K562 (cell line): ENCODE measurements around the gene AMBRA1. TPM values are rescaled to one million over a fixed set of nuclear protein-coding genes. Genes with fewer than 3 reads are reported as not detected.

Source experiments
- ATAC-seq: fragments of 200-7000 bp; cut with Tn5 transposase; 3 replicates; pipeline ENCODE4 v1.9.1; 2020; ENCODE audit warnings: moderate library complexity
- BruUV-seq: library from RNA; stranded (reverse); fragments of 400-500 nt; replicated peaks from 2 replicates; lab custom pipeline; 2021; lab: Mats Ljungman, UMichigan
- CTCF ChIA-PET: fragments of 300-600 bp; formaldehyde crosslinking; extraction: SDS; loops from one replicate; lab custom pipeline; 2021; ENCODE audit warnings: low intra/inter-chr PET ratio; lab: Yijun Ruan, JAX
- POLR2A ChIA-PET: fragments of 300-600, 350-650 bp; sonication (Branson Sonifier 250); formaldehyde crosslinking; extraction: SDS; loops from one replicate; lab custom pipeline; 2021; ENCODE audit warnings: antibody characterized with exemption, inconsistent platforms; lab: Yijun Ruan, JAX
- DNase-seq, 4 experiments: peaks; one replicate each; pipeline versions ENCODE4 v3.0.0 to v3.0.0-alpha.2; 2011 to 2018; ENCODE audit warnings: low spot score in 3 of 4, mixed read lengths in 3 of 4; ENCODE audit errors: extremely low read depth in 1 of 4
- FAIRE-seq: peaks from 2 replicates; lab custom pipeline; 2011; peaks lifted over from hg19 to GRCh38; lab: Jason Lieb, UNC
- H2AFZ ChIP-seq: 2 replicates; pipeline ENCODE4 v1.6.0; 2011; ENCODE audit warnings: low read depth, low read length, control low read depth, inconsistent platforms
- H3K27ac ChIP-seq: fragments of 200-600 bp; 3 replicates; pipeline ENCODE4 v1.8.0; 2011; ENCODE audit warnings: low read depth, mild to moderate bottlenecking, control low read depth, inconsistent platforms, low read length, moderate library complexity, mixed read lengths; ENCODE audit errors: extremely low read depth
- H3K27me3 ChIP-seq, 2 experiments: fragments of 300-600 bp in 1 of 2; 2 replicates in 1 of 2; 3 replicates in 1 of 2; pipeline versions ENCODE4 v1.6.0 to v1.8.0; 2011; ENCODE audit warnings: inconsistent platforms in 2 of 2, low read length in 2 of 2, mild to moderate bottlenecking in 1 of 2, mixed read lengths in 1 of 2, moderate library complexity in 1 of 2; ENCODE audit not compliant: control insufficient read depth in 2 of 2, insufficient read depth in 2 of 2
- H3K36me3 ChIP-seq: fragments of 300-600 bp; 3 replicates; pipeline ENCODE4 v1.8.0; 2011; ENCODE audit warnings: mild to moderate bottlenecking, low read length, inconsistent platforms; ENCODE audit not compliant: control insufficient read depth, insufficient read depth
- H3K4me1 ChIP-seq, 2 experiments: fragments of 200-600 bp in 1 of 2; replicated peaks in 1 of 2; 2 replicates in 1 of 2; 3 replicates in 1 of 2; pipeline versions ENCODE4 v1.5.1 to v1.8.0; 2011; ENCODE audit warnings: inconsistent platforms in 2 of 2, low read length in 2 of 2, mild to moderate bottlenecking in 1 of 2, mixed read lengths in 1 of 2, moderate library complexity in 1 of 2; ENCODE audit not compliant: control insufficient read depth in 2 of 2, insufficient read depth in 2 of 2
- H3K4me2 ChIP-seq: 2 replicates; pipeline ENCODE4 v1.6.1; 2011; ENCODE audit warnings: low read length, control low read depth, inconsistent platforms, mixed read lengths; ENCODE audit not compliant: insufficient read depth
- H3K4me3 ChIP-seq: fragments of 200-600 bp; sonication (generic), shearing (Covaris generic); 2 replicates; pipeline ENCODE4 v1.5.1; 2016; ENCODE audit warnings: control low read depth, inconsistent platforms
- H3K79me2 ChIP-seq: fragments of 200-600 bp; 3 replicates; pipeline ENCODE4 v1.8.0; 2011; ENCODE audit warnings: low read length, inconsistent platforms; ENCODE audit not compliant: control insufficient read depth, insufficient read depth
- H3K9ac ChIP-seq, 2 experiments: 2 replicates each; pipeline versions ENCODE4 v1.6.0 to v1.6.1; 2011; ENCODE audit warnings: low read depth in 2 of 2, low read length in 2 of 2, control low read depth in 1 of 2, inconsistent platforms in 1 of 2, mild to moderate bottlenecking in 1 of 2, mixed read lengths in 1 of 2; ENCODE audit not compliant: insufficient read depth in 1 of 2
- H3K9me1 ChIP-seq: one replicate; pipeline ENCODE4 v1.6.0; 2011; ENCODE audit warnings: inconsistent platforms, mild to moderate bottlenecking, low read length, moderate library complexity; ENCODE audit not compliant: control insufficient read depth, insufficient read depth
- H3K9me3 ChIP-seq: replicated peaks from 2 replicates; pipeline ENCODE4 v1.5.1; 2011; ENCODE audit warnings: low read depth, low read length, inconsistent platforms; ENCODE audit not compliant: control insufficient read depth, insufficient read depth
- H4K20me1 ChIP-seq: replicated peaks from 2 replicates; pipeline ENCODE4 v1.6.1; 2011; ENCODE audit warnings: low read length, inconsistent platforms, mixed read lengths; ENCODE audit not compliant: control insufficient read depth, insufficient read depth
- BDP1 ChIP-seq: IDR thresholded peaks from 3 replicates; pipeline ENCODE4 v1.6.1; 2011; ENCODE audit not compliant: insufficient read length, insufficient read depth
- CBX2 ChIP-seq: fragments of 200-600 bp; sonication (generic); IDR thresholded peaks from one replicate; pipeline ENCODE4 v1.6.1; 2012; ENCODE audit warnings: mild to moderate bottlenecking, low read length, inconsistent platforms; ENCODE audit not compliant: insufficient read depth, poor library complexity, severe bottlenecking
- CCAR2 ChIP-seq: fragments of 200-400 bp; formaldehyde crosslinking; IDR thresholded peaks from 2 replicates; pipeline ENCODE4 v1.6.1; 2017; ENCODE audit warnings: mild to moderate bottlenecking, low read depth, low read length
- GABPB1 ChIP-seq: sonication (generic); formaldehyde crosslinking; IDR thresholded peaks from 2 replicates; pipeline ENCODE4 v1.8.0; 2022; ENCODE audit warnings: mild to moderate bottlenecking, missing genetic modification reagents
- GATAD2A ChIP-seq: fragments of 450-650 bp; IDR thresholded peaks from 2 replicates; pipeline ENCODE4 v1.6.1; 2017
- HNRNPLL ChIP-seq: fragments of 200-400 bp; formaldehyde crosslinking; IDR thresholded peaks from 2 replicates; pipeline ENCODE4 v1.6.1; 2017; ENCODE audit warnings: low read length, low read depth, mild to moderate bottlenecking; ENCODE audit not compliant: poor library complexity, severe bottlenecking
- ILF3 ChIP-seq: fragments of 450-650 bp; IDR thresholded peaks from 2 replicates; pipeline ENCODE4 v1.6.1; 2018; ENCODE audit warnings: antibody characterized with exemption, mild to moderate bottlenecking, moderate library complexity, borderline replicate concordance
- NR2C1 ChIP-seq, 2 experiments: fragments of 450-650 bp; IDR thresholded peaks; 2 replicates each; pipeline ENCODE4 v1.6.1; 2017; ENCODE audit warnings: mild to moderate bottlenecking in 2 of 2, antibody characterized with exemption in 1 of 2, inconsistent platforms in 1 of 2, missing compliant biosample characterization in 1 of 2, missing genetic modification characterization in 1 of 2
- PTBP1 ChIP-seq: fragments of 200-400 bp; formaldehyde crosslinking; IDR thresholded peaks from 2 replicates; pipeline ENCODE4 v1.6.1; 2017; ENCODE audit warnings: low read depth, low read length
- SREBF1 ChIP-seq: fragments of 150-350 bp; IDR thresholded peaks from 2 replicates; pipeline ENCODE4 v1.6.1; 2014; ENCODE audit warnings: antibody characterized with exemption, low read depth, low read length, borderline replicate concordance
- ZNF316 ChIP-seq: fragments of 450-650 bp; IDR thresholded peaks from 2 replicates; pipeline ENCODE4 v1.6.1; 2016
- ZNF644 ChIP-seq: fragments of 200-800 bp; sonication (Bioruptor generic); IDR thresholded peaks from 2 replicates; pipeline ENCODE4 v1.6.1; 2016; ENCODE audit warnings: low read depth, missing genetic modification characterization, missing compliant biosample characterization
- WGBS: fragments of 100-300 bp; shearing (Covaris generic); methylation state at CpG from one replicate; pipeline ENCODE4 v1.1.6; 2016; ENCODE audit warnings: low coverage, mixed read lengths; ENCODE audit not compliant: insufficient coverage; ENCODE audit errors: missing lambda C conversion rate; 5-methylcytosine and 5-hydroxymethylcytosine counted together
- in situ Hi-C: fragments of 300-500 bp; cut with MboI; formaldehyde crosslinking; loops from 4 replicates; pipeline ENCODE4 v1.15.0; 2018; ENCODE audit warnings: inconsistent platforms, mixed read lengths
- intact Hi-C: fragments of 100-400 bp; cut with micrococcal nuclease; formaldehyde crosslinking; loops from 2 replicates; pipeline ENCODE4 v1.14.2; 2022
- polyA plus RNA-seq, 8 experiments: library from polyadenylated mRNA; depleted of rRNA in 4 of 8; stranded (reverse) in 5 of 8; unstranded in 3 of 8; fragments of >200 nt; fragmentation: Nextera tagmentation in 2 of 8; fragmentation: Illumina TruSeq in 1 of 8; extraction: Ambion mirVana in 2 of 8; extraction: Trizol in 1 of 8; gene quantifications; 2 replicates each; pipeline versions ENCODE4 v1.2.1 to v1.2.3, GENCODE V29; 2011 to 2014; ENCODE audit warnings: inconsistent platforms in 1 of 8, missing spikeins in 1 of 8
- total RNA-seq, 7 experiments: library from RNA; depleted of rRNA in 6 of 7; stranded (reverse); fragments of >200 nt in 6 of 7; fragmentation: Illumina TruSeq in 2 of 7; extraction: Trizol in 2 of 7; gene quantifications; 2 replicates each; pipeline versions ENCODE4 v1.2.1 to v1.2.3, GENCODE V29; 2011 to 2021; ENCODE audit warnings: low replicate concordance in 1 of 7
- TF ChIP-seq, protein P1 (sequence below): fragments of 450-650 bp; IDR thresholded peaks from 2 replicates; pipeline ENCODE4 v1.6.1; 2016; ENCODE audit warnings: low read depth, mild to moderate bottlenecking, moderate library complexity

Gene AMBRA1
- total and polyA plus RNA-seq, 9 of the 15 experiments (the other 6 are each of a cell fraction or from before 2014, with no cell fraction given), result 0.15 to 24.5 (median 13.0) TPM

DNA sequence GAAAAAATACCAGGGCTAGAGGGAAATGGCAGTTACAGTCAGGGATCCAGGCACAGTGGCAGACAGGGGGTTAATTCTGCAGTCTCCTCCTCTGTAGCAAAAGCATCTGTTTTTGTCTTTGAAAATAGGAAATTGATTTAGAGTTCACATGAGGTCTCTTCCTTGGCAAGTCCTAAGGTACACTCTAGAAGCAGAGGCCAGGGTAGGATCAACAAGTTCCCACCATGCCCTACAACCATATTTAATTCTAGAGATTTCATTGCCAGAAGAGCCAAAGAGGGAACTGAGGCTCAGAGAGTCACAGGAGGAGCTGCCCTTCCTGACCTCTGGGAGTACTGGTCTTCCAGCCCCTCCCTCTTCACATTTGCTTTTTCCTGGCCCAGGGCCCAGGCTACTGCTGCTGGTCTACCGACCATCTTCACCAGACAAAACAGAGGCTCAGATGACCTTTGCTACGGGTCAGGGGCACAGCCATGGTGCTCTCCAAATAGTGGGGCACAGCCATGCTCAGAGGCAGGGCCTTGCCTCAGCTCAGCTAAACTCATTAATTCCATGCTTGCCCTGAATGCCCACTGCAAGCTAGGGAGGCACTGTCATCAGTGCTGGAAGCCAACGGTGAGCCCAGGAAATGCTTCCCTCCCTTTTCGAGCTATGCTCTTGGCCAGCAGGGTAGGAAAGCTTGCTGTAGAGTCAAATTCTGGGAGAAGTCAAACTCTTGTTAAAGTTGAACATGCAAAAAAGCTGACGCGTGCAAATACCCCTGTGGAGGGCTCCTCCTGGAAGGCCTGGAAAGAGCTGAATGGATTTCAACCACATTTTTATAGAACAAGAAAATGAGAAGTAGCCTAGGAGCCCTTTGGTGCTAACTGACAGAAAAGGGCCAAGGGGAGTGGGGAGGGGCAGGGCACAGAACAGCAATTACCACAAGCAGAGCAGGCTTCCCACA is 190.6 kb downstream of the AMBRA1 start:
- intact Hi-C loops (no loop called here), in situ Hi-C loops (no loop called here)
- ChIA-PET POLR2A (interaction anchor here (0.6 to 0.8 kb wide), 2 partner anchors 14 to 140 kb away, joined by 3 read pairs; no protein-coding TSS in a partner anchor), CTCF (no interaction called here)
- Histone ChIP-seq H2AFZ (no peak overlapping the region), H3K9ac (peak overlapping the region in 1 of 2 experiments; percentile 74; a peak in 1 of 4 replicates), H3K27me3 (no peaks in the 10 kb centered on the region), H3K36me3 (peaks cover 21% of the 10 kb centered on the region; the same call in 2 of the 3 replicates), H3K4me3 (no peak overlapping the region), H3K4me2 (no peak overlapping the region), H4K20me1 (no peaks in the 10 kb centered on the region; the same call in 1 of the 2 replicates), H3K9me1 (no peaks in the 10 kb centered on the region), H3K27ac (no peak overlapping the region), H3K79me2 (no peaks in the 10 kb centered on the region), H3K9me3 (no peaks in the 10 kb centered on the region), H3K4me1 (no peaks in the 10 kb centered on the region)
- WGBS, result 78% methylated on average over 6 of the region's 6 CpGs
- peak; percentile 46; the same call in 1 of the 2 replicates for TF ChIP-seq ZNF316
- TF ChIP-seq NR2C1 (IDR thresholded peaks at IDR 0.05), result no peak
- no peak for TF ChIP-seq NR2C1 (tag; IDR thresholded peaks at IDR 0.05)
- ATAC-seq (no peak), FAIRE-seq (no peak), DNase-seq (no peak)
- no TSS peak for BruUV-seq

GRCh38 chr11:46397526-46397925 is 196.3 kb downstream of the AMBRA1 start:
- no peaks in the 10 kb centered on the region for H3K79me2 ChIP-seq
- no peaks in the 10 kb centered on the region for H3K9me1 ChIP-seq
- H2AFZ ChIP-seq, result no peak overlapping the region
- ChIA-PET POLR2A (interaction anchor here (0.7 kb wide), 1 partner anchor 11 kb away, joined by 3 read pairs; no protein-coding TSS in a partner anchor), CTCF (no interaction called here)
- H3K36me3 ChIP-seq, result peaks cover 22% of the 10 kb centered on the region; the same call in 2 of the 3 replicates
- H4K20me1 ChIP-seq, result peaks cover 13% of the 10 kb centered on the region
- H3K4me3 ChIP-seq, result no peak overlapping the region
- H3K27ac ChIP-seq, result no peak overlapping the region
- peak overlapping the region in 1 of 2 experiments; percentile 69; a peak in 1 of 4 replicates for H3K9ac ChIP-seq
- H3K4me2 ChIP-seq, result no peak overlapping the region
- FAIRE-seq, result no peak
- no peaks in the 10 kb centered on the region for H3K9me3 ChIP-seq
- peaks cover 8 to 9% of the 10 kb centered on the region in 2 experiments; a peak in 4 of 5 replicates for H3K4me1 ChIP-seq
- no peak for DNase-seq
- H3K27me3 ChIP-seq, result no peaks in the 10 kb centered on the region
- ATAC-seq, result no peak
- in situ Hi-C loops, result no loop called here
- intact Hi-C loops, result no loop called here
- WGBS, result 95% methylated on average over 11 of the region's 19 CpGs
- BruUV-seq, result no TSS peak
- TF ChIP-seq ILF3 (no peak), CCAR2 (no peak), ZNF644 (tag) (no peak), GABPB1 (CRISPR knock-in tag) (no peak), CBX2 (no peak), GATAD2A (no peak), SREBF1 (no peak), HNRNPLL (no peak), PTBP1 (no peak), BDP1 (no peak)
- TF ChIP-seq, protein P1, sequence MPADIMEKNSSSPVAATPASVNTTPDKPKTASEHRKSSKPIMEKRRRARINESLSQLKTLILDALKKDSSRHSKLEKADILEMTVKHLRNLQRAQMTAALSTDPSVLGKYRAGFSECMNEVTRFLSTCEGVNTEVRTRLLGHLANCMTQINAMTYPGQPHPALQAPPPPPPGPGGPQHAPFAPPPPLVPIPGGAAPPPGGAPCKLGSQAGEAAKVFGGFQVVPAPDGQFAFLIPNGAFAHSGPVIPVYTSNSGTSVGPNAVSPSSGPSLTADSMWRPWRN, result no peak
